ENCODE measurements around the gene CAV3. TPM values are rescaled to one million over a fixed set of nuclear protein-coding genes. Genes with fewer than 3 reads are reported as not detected.

The CAV3 gene
- total RNA-seq, 2 experiments from 2014 or later, result not detected

DNA sequence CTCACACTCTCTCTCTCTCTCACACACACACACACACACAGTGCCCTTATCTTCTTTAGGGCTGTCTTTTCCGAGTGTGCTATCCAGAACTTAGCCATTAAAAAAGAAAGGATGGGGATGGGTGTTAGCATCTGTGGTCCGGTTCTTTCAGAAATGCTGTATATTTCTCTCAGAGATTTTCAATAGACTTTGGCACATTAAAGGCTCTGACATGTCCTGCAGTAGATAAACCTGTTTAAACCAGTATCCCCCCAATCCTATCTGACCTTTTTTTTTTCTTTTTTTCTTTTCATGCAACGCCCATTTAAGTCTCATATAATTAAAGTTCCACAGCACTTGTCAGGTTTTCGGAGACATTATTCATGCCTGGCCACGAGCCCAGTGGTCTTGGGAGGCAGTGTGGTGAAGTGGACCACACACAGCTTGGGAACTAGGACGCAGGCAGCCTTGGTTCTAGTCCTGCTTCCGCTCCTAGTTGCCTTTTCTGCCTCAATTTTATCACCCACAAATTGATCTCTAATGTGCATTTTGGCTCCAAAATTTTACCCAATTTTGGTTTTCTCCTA, 13.3 kb downstream of the CAV3 start:
- Mint-ChIP-seq H3K36me3 (ENCODE audit: low read depth) (no peaks in the 10 kb centered on the region), H3K27me3 (no peaks in the 10 kb centered on the region), H3K9me3 (no peaks in the 10 kb centered on the region), H3K4me3 (no peak overlapping the region), H3K4me1 (ENCODE audit: low read depth) (no peaks in the 10 kb centered on the region), H3K27ac (no peak overlapping the region)
- Histone ChIP-seq H3K9me3 (ENCODE audit: control insufficient read depth in 1 of 2, insufficient read depth in 1 of 2, low read length in 2 of 2) (peaks cover 0 to 9% of the 10 kb centered on the region in 2 experiments), H3K27ac (ENCODE audit: low read depth in 1 of 2, low read length in 2 of 2) (no peak overlapping the region), H3K27me3 (ENCODE audit: control insufficient read depth in 1 of 2, insufficient read depth in 2 of 2, low read length in 2 of 2) (no peaks in the 10 kb centered on the region), H3K4me3 (ENCODE audit: low read length) (no peak overlapping the region), H3K36me3 (ENCODE audit: insufficient read depth, low read length) (no peaks in the 10 kb centered on the region), H3K4me1 (ENCODE audit: insufficient read depth, low read length) (no peaks in the 10 kb centered on the region)
- ATAC-seq (ENCODE audit: poor library complexity) (no peak), DNase-seq (no peak)
- intact Hi-C loops (cut with DNase I, micrococcal nuclease), result no loop called here
- CTCF ChIA-PET, result no interaction called here
- TF ChIP-seq, protein P1, sequence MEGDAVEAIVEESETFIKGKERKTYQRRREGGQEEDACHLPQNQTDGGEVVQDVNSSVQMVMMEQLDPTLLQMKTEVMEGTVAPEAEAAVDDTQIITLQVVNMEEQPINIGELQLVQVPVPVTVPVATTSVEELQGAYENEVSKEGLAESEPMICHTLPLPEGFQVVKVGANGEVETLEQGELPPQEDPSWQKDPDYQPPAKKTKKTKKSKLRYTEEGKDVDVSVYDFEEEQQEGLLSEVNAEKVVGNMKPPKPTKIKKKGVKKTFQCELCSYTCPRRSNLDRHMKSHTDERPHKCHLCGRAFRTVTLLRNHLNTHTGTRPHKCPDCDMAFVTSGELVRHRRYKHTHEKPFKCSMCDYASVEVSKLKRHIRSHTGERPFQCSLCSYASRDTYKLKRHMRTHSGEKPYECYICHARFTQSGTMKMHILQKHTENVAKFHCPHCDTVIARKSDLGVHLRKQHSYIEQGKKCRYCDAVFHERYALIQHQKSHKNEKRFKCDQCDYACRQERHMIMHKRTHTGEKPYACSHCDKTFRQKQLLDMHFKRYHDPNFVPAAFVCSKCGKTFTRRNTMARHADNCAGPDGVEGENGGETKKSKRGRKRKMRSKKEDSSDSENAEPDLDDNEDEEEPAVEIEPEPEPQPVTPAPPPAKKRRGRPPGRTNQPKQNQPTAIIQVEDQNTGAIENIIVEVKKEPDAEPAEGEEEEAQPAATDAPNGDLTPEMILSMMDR (IDR thresholded peaks at IDR 0.05), result no peak
- POLR2A ChIA-PET, result no interaction called here

DNA sequence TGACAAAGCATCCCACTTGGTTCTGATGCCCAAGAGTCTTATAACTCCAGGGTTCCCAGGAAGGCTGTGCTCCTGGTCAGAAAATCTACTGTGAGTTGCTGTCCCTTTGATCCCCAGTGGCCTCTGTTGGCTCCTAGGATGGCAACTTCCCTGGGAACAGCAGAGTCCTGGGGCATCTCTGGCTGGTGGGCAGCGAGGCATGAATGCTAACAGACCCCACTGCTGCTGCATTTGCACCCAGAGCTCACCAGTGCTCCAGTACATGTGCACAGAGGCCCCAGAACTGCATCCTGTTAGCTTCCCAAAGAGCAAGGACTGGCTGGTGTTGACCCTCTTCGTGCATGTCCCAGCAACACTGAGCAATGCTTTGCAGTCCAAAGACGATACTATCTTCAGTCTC, 15.7 kb downstream of the CAV3 start:
- intact Hi-C loops (cut with DNase I, micrococcal nuclease), result no loop called here
- no peaks in the 10 kb centered on the region for H3K36me3 ChIP-seq (ENCODE audit: insufficient read depth, low read length)
- H3K4me3 ChIP-seq (ENCODE audit: low read length), result no peak overlapping the region
- no peaks in the 10 kb centered on the region for H3K27me3 ChIP-seq (ENCODE audit: control insufficient read depth in 1 of 2, insufficient read depth in 2 of 2, low read length in 2 of 2)
- H3K4me1 ChIP-seq (ENCODE audit: insufficient read depth, low read length), result no peaks in the 10 kb centered on the region
- H3K4me1 Mint-ChIP-seq (ENCODE audit: low read depth), result no peaks in the 10 kb centered on the region
- no peak overlapping the region for H3K4me3 Mint-ChIP-seq
- TF ChIP-seq, protein P1 (IDR thresholded peaks at IDR 0.05), result no peak
- ATAC-seq (ENCODE audit: poor library complexity) (no peak), DNase-seq (no peak)
- H3K9me3 Mint-ChIP-seq, result no peaks in the 10 kb centered on the region
- no peaks in the 10 kb centered on the region for H3K36me3 Mint-ChIP-seq (ENCODE audit: low read depth)
- peaks cover 0 to 9% of the 10 kb centered on the region in 2 experiments for H3K9me3 ChIP-seq (ENCODE audit: control insufficient read depth in 1 of 2, insufficient read depth in 1 of 2, low read length in 2 of 2)
- H3K27me3 Mint-ChIP-seq, result no peaks in the 10 kb centered on the region
- H3K27ac Mint-ChIP-seq, result no peak overlapping the region
- POLR2A ChIA-PET, result no interaction called here
- H3K27ac ChIP-seq (ENCODE audit: low read depth in 1 of 2, low read length in 2 of 2), result no peak overlapping the region
- CTCF ChIA-PET, result no interaction called here

DNA sequence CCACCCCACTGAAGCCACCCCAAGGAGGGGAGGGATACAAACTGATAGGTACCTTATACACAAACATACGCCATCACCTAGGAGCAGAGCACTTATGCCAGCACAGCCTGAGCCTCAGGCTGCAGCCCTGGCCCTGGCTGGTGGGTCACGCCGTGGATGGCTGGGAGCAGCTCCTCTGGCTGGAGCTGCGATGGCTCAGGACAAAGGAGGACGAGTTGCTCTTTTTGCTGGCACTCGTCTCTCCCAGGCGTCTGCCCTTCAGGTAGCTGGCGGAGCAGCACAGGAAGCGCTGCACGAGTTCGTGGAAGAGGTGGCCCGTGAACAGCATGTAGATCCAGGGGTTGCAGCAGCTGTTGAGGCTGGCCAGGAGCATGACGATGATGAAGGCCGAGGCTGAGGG, 19.2 kb downstream of the CAV3 start:
- no peak overlapping the region for H3K27ac Mint-ChIP-seq
- H3K9me3 Mint-ChIP-seq, result no peaks in the 10 kb centered on the region
- H3K4me1 ChIP-seq (ENCODE audit: insufficient read depth, low read length), result no peaks in the 10 kb centered on the region
- no peaks in the 10 kb centered on the region for H3K27me3 ChIP-seq (ENCODE audit: control insufficient read depth in 1 of 2, insufficient read depth in 2 of 2, low read length in 2 of 2)
- no peak for DNase-seq
- peaks cover 5% of the 10 kb centered on the region for H3K27me3 Mint-ChIP-seq
- H3K36me3 Mint-ChIP-seq (ENCODE audit: low read depth), result no peaks in the 10 kb centered on the region
- H3K9me3 ChIP-seq (ENCODE audit: control insufficient read depth in 1 of 2, insufficient read depth in 1 of 2, low read length in 2 of 2), result no peaks in the 10 kb centered on the region
- H3K4me3 ChIP-seq (ENCODE audit: low read length), result no peak overlapping the region
- POLR2A ChIA-PET, result no interaction called here
- TF ChIP-seq, protein P1 (IDR thresholded peaks at IDR 0.05), result no peak
- no peaks in the 10 kb centered on the region for H3K36me3 ChIP-seq (ENCODE audit: insufficient read depth, low read length)
- intact Hi-C loops (cut with DNase I, micrococcal nuclease), result no loop called here
- CTCF ChIA-PET, result no interaction called here
- H3K4me1 Mint-ChIP-seq (ENCODE audit: low read depth), result no peaks in the 10 kb centered on the region
- no peak overlapping the region for H3K27ac ChIP-seq (ENCODE audit: low read depth in 1 of 2, low read length in 2 of 2)
- no peak overlapping the region for H3K4me3 Mint-ChIP-seq
- no peak for ATAC-seq (ENCODE audit: poor library complexity)

All from CD4-positive, alpha-beta T cell (primary cell).